Stimulated activated CD4-positive, alpha-beta T cell treated with anti-CD3 and anti-CD28 coated beads, Interleukin-2, amount 100 ng/mL, for 24 hours (primary cell): ENCODE results near the gene KIF13A.
"Not testable (repeated sequence)": the region's sequence is repeated elsewhere in the genome, so short reads cannot be mapped to it uniquely, and the experiment has no call there.

ENCODE experiments used
- DNase-seq, 2 donors: peaks; one replicate each; pipeline ENCODE4 v3.0.0-alpha.2; 2020

KIF13A gene

GRCh38 chr6:17768881-17769280 is 218.6 kb downstream of the KIF13A start:
- no peak for DNase-seq

- no peak for DNase-seq
Measured at GRCh38 chr6:17768388-17768787, 219.0 kb downstream of the KIF13A start.

- DNase-seq = no peak
Measured at GRCh38 chr6:17762651-17763050, 224.8 kb downstream of the KIF13A start.

GRCh38 chr6:17758119-17758518 is 229.3 kb downstream of the KIF13A start:
- DNase-seq = no peak

GRCh38 chr6:17754254-17754653 is 233.2 kb downstream of the KIF13A start:
- no peak for DNase-seq

GRCh38 chr6:17745324-17745723 is 242.1 kb downstream of the KIF13A start:
- not testable (repeated sequence) for DNase-seq

- DNase-seq = not testable (repeated sequence)
Measured at GRCh38 chr6:17744757-17745308, 242.6 kb downstream of the KIF13A start.

GRCh38 chr6:17744019-17744756 is 243.2 kb downstream of the KIF13A start:
- no peak for DNase-seq

GRCh38 chr6:17741507-17741906 is 245.9 kb downstream of the KIF13A start:
- no peak for DNase-seq

- no peak for DNase-seq
Measured at GRCh38 chr6:17740559-17741220, 246.7 kb downstream of the KIF13A start.

- no peak for DNase-seq
Measured at GRCh38 chr6:17737704-17738252, 249.7 kb downstream of the KIF13A start.

- DNase-seq = not testable (repeated sequence)
Measured at GRCh38 chr6:17735311-17735710, 252.1 kb downstream of the KIF13A start.

- no peak for DNase-seq
Measured at GRCh38 chr6:17730078-17730704, 257.2 kb downstream of the KIF13A start.

GRCh38 chr6:17729223-17730077 is 258.0 kb downstream of the KIF13A start:
- DNase-seq = no peak

GRCh38 chr6:17728551-17729222 is 258.7 kb downstream of the KIF13A start:
- DNase-seq = no peak

GRCh38 chr6:17725083-17725482 is 262.4 kb downstream of the KIF13A start:
- DNase-seq = no peak

GRCh38 chr6:17724341-17724740 is 263.1 kb downstream of the KIF13A start:
- DNase-seq = no peak

GRCh38 chr6:17721671-17722070 is 265.8 kb downstream of the KIF13A start:
- DNase-seq = no peak

- no peak for DNase-seq
Measured at GRCh38 chr6:17719323-17720041, 268.0 kb downstream of the KIF13A start.

- no peak for DNase-seq
Measured at GRCh38 chr6:17716221-17716620, 271.2 kb downstream of the KIF13A start.
